SU-DHL-6 (cell line): ENCODE measurements around the gene DCK.
A peak's percentile ranks its signal among the peaks of the same experiment; 100 is the strongest.
"Not testable (repeated sequence)": the region's sequence is repeated elsewhere in the genome, so short reads cannot be mapped to it uniquely, and the experiment has no call there.

Experiments
- H2AFZ ChIP-seq: fragments of 200-600 bp; sonication (generic); 2 replicates; pipeline ENCODE4 v1.6.1; 2014; ENCODE audit warnings: low read depth, mild to moderate bottlenecking, moderate library complexity, mixed read lengths, antibody characterized with exemption, low read length; ENCODE audit not compliant: severe bottlenecking
- H3F3A ChIP-seq: fragments of 200-600 bp; shearing (Covaris generic); 2 replicates; pipeline ENCODE4 v1.6.0; 2016; ENCODE audit warnings: antibody characterized with exemption, mild to moderate bottlenecking; ENCODE audit not compliant: insufficient read depth
- H3K27ac ChIP-seq: fragments of 200-600 bp; sonication (generic); 2 replicates; pipeline ENCODE4 v1.5.1; 2016; ENCODE audit warnings: low read depth, mild to moderate bottlenecking, low read length, moderate library complexity, mixed read lengths
- H3K27me3 ChIP-seq: fragments of 200-600 bp; sonication (generic), shearing (Covaris generic); 2 replicates; pipeline ENCODE4 v1.6.0; 2014; ENCODE audit warnings: mild to moderate bottlenecking, low read length
- H3K36me3 ChIP-seq: fragments of 200-600 bp; sonication (generic); 2 replicates; pipeline ENCODE4 v1.6.1; 2014; ENCODE audit warnings: mild to moderate bottlenecking, low read length, mixed read lengths
- H3K4me2 ChIP-seq: fragments of 300-600, 200-600 bp; shearing (Covaris generic), sonication (generic); 2 replicates; pipeline ENCODE4 v1.6.0; 2014; ENCODE audit warnings: low read length, low read depth, mild to moderate bottlenecking; ENCODE audit not compliant: poor library complexity, severe bottlenecking
- H3K4me3 ChIP-seq: fragments of 200-600 bp; sonication (generic); 2 replicates; pipeline ENCODE4 v1.5.1; 2014; ENCODE audit warnings: antibody characterized with exemption, low read length, mild to moderate bottlenecking, mixed read lengths; ENCODE audit not compliant: insufficient read depth, poor library complexity, severe bottlenecking
- H3K79me2 ChIP-seq: fragments of 200-600 bp; sonication (generic); 2 replicates; pipeline ENCODE4 v1.6.1; 2014; ENCODE audit warnings: mild to moderate bottlenecking, low read length, moderate library complexity; ENCODE audit not compliant: insufficient read depth
- H3K9ac ChIP-seq: fragments of 200-600 bp; sonication (generic); 2 replicates; pipeline ENCODE4 v1.7.0; 2014; ENCODE audit warnings: mild to moderate bottlenecking, low read length
- H3K9me2 ChIP-seq: fragments of 200-600 bp; sonication (generic); replicated peaks from 2 replicates; pipeline ENCODE4 v1.6.1; 2014; ENCODE audit warnings: low read length; ENCODE audit not compliant: insufficient read depth
- H3K9me3 ChIP-seq: fragments of 200-600 bp; sonication (generic); 2 replicates; pipeline ENCODE4 v1.6.1; 2014; ENCODE audit warnings: low read length, mixed read lengths; ENCODE audit not compliant: insufficient read depth
- H4K20me1 ChIP-seq: fragments of 200-600 bp; sonication (generic); 2 replicates; pipeline ENCODE4 v1.6.1; 2014; ENCODE audit warnings: low read depth, mild to moderate bottlenecking, antibody characterized with exemption, low read length, moderate library complexity, mixed read lengths
- CTCF ChIP-seq: fragments of 200-600 bp; sonication (generic); IDR thresholded peaks from one replicate; pipeline ENCODE4 v1.5.1; 2017; ENCODE audit warnings: antibody characterized with exemption, mild to moderate bottlenecking, low read length, moderate library complexity; ENCODE audit not compliant: insufficient read depth, poor library complexity, severe bottlenecking
- EZH2phosphoT487 ChIP-seq: fragments of 200-600 bp; sonication (generic), shearing (Covaris generic); conservative IDR thresholded peaks from 2 replicates; pipeline ENCODE4 v1.6.1; 2018; ENCODE audit warnings: mild to moderate bottlenecking, antibody characterized with exemption, low read length, moderate library complexity, mixed read lengths

The DCK gene

GRCh38 chr4:71009086-71009485, 15.6 kb downstream of the DCK start:
- H3K36me3 ChIP-seq, result peaks cover 4% of the 10 kb centered on the region; the same call in 1 of the 2 replicates
- H4K20me1 ChIP-seq, result no peaks in the 10 kb centered on the region
- no peak overlapping the region for H3K4me3 ChIP-seq
- H3K27me3 ChIP-seq, result no peaks in the 10 kb centered on the region
- TF ChIP-seq EZH2phosphoT487 (no peak), CTCF (no peak)
- no peak overlapping the region for H3K4me2 ChIP-seq
- H3K9ac ChIP-seq, result no peak overlapping the region
- no peak overlapping the region for H3K27ac ChIP-seq
- peaks cover 78% of the 10 kb centered on the region for H3K79me2 ChIP-seq
- peaks cover 22% of the 10 kb centered on the region; the same call in 1 of the 2 replicates for H3F3A ChIP-seq
- no peaks in the 10 kb centered on the region for H3K9me3 ChIP-seq
- no peaks in the 10 kb centered on the region for H3K9me2 ChIP-seq
- no peak overlapping the region for H2AFZ ChIP-seq

DNA sequence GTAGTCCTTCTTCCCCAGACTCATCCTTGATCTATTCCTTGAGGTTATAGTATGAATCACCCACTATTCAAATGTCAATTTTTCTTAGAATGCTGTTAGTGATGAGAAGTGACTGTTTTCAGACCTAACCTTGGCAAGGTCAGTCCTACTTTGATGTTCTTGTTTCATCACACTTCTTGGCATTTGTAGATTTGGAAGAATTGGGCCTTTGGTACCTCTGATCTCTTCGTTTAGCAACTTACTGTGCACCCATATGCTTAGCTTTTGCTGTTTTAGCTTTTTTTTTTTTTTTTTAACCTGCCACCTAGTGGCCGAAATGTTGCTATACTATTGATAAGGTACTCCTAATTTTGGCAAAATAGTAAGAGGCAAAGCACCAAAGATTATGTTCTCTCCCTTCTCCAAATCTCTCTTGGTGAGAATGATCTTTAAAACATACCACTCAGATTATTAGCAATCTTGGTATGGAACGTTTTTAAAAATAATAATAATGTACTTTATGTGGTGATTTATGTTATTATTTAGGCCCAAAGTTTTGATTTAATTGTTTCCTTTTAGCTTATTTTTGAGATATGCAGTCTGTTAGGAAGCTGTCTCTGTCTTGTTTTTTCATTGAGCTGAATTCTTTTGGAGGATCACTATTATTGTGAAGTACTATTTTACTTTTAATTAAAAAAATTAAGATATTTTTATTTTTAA, 16.6 kb downstream of the DCK start:
- TF ChIP-seq CTCF, result peak; percentile 38
- TF ChIP-seq EZH2phosphoT487, result no peak
- Histone ChIP-seq H3K9me2 (no peaks in the 10 kb centered on the region), H3K36me3 (peaks cover 4% of the 10 kb centered on the region; the same call in 1 of the 2 replicates), H3K9ac (no peak overlapping the region), H3K79me2 (peaks cover 69% of the 10 kb centered on the region), H3K27ac (no peak overlapping the region), H2AFZ (no peak overlapping the region), H3K4me2 (peak overlapping the region; percentile 5), H4K20me1 (no peaks in the 10 kb centered on the region), H3K9me3 (no peaks in the 10 kb centered on the region), H3F3A (peaks cover 22% of the 10 kb centered on the region; the same call in 1 of the 2 replicates), H3K4me3 (no peak overlapping the region), H3K27me3 (no peaks in the 10 kb centered on the region)

- H3K79me2 ChIP-seq, result peaks cover 56% of the 10 kb centered on the region
- H3K36me3 ChIP-seq, result peaks cover 4% of the 10 kb centered on the region; the same call in 1 of the 2 replicates
These were observed 18.0 kb downstream of the DCK start for GRCh38 chr4:71011451-71011850.

GRCh38 chr4:71017391-71017790, 23.9 kb downstream of the DCK start:
- not testable (repeated sequence) for H3K27ac ChIP-seq, H3K9ac ChIP-seq, H3K36me3 ChIP-seq, H3F3A ChIP-seq, H3K9me2 ChIP-seq, H3K4me3 ChIP-seq, H3K4me2 ChIP-seq, H3K9me3 ChIP-seq, H3K27me3 ChIP-seq, H2AFZ ChIP-seq, H4K20me1 ChIP-seq
- H3K79me2 ChIP-seq, result peaks cover 30% of the 10 kb centered on the region

More at GRCh38 chr4:71011451-71011850, 18.0 kb downstream of the DCK start:
- H3K9me2 ChIP-seq, result no peaks in the 10 kb centered on the region
- H3K4me2 ChIP-seq, result no peak overlapping the region
- H4K20me1 ChIP-seq, result no peaks in the 10 kb centered on the region
- H3K27ac ChIP-seq, result no peak overlapping the region
- H2AFZ ChIP-seq, result no peak overlapping the region
- TF ChIP-seq CTCF (no peak), EZH2phosphoT487 (no peak)
- H3F3A ChIP-seq, result peaks cover 17% of the 10 kb centered on the region; the same call in 1 of the 2 replicates
- no peak overlapping the region for H3K4me3 ChIP-seq
- H3K9me3 ChIP-seq, result no peaks in the 10 kb centered on the region
- no peaks in the 10 kb centered on the region for H3K27me3 ChIP-seq
- H3K9ac ChIP-seq, result no peak overlapping the region
